Memory B cell (primary cell): ENCODE data around the gene ELAC1.
"Not testable (repeated sequence)": the region's sequence is repeated elsewhere in the genome, so short reads cannot be mapped to it uniquely, and the experiment has no call there.

Source experiments
- ATAC-seq: fragments of 150-1000 bp; cut with Tn5 transposase; 2 replicates; pipeline ENCODE4 v1.10.0; 2021; ENCODE audit warnings: low read depth, mild to moderate bottlenecking, moderate library complexity
- DNase-seq, 2 donors: peaks; one replicate each; pipeline ENCODE4 v3.0.0; 2022; ENCODE audit warnings: low spot score in 2 of 2
- H3K27ac Mint-ChIP-seq: one replicate; pipeline ENCODE4 v1.8.0; 2022; ENCODE audit warnings: mild to moderate bottlenecking, moderate library complexity, mixed read lengths
- H3K27me3 Mint-ChIP-seq: one replicate; pipeline ENCODE4 v1.8.0; 2022; ENCODE audit warnings: mixed read lengths
- H3K36me3 Mint-ChIP-seq: one replicate; pipeline ENCODE4 v1.8.0; 2022; ENCODE audit warnings: mild to moderate bottlenecking, mixed read lengths
- H3K4me1 Mint-ChIP-seq: one replicate; pipeline ENCODE4 v1.8.0; 2022; ENCODE audit warnings: mixed read lengths
- H3K4me3 Mint-ChIP-seq: one replicate; pipeline ENCODE4 v1.8.0; 2022; ENCODE audit warnings: mild to moderate bottlenecking, moderate library complexity, mixed read lengths
- H3K9me3 Mint-ChIP-seq: one replicate; pipeline ENCODE4 v1.8.0; 2022; ENCODE audit warnings: mixed read lengths

Gene ELAC1

GRCh38 chr18:50967714-50968661 lies at the start of gene ELAC1:
Gene ELAC1, plus strand, starts transcription at chr18:50968040. Its CDS starts 6,365 bp downstream, at chr18:50974405.
- H3K9me3 Mint-ChIP-seq, result peaks cover 3% of the 10 kb centered on the region
- peaks cover 15% of the 10 kb centered on the region for H3K4me1 Mint-ChIP-seq
- peaks cover 7% of the 10 kb centered on the region for H3K36me3 Mint-ChIP-seq
- H3K27me3 Mint-ChIP-seq, result no peaks in the 10 kb centered on the region
- ATAC-seq (peak; percentile 88), DNase-seq (peak; percentile 66 to 79)
- peak within 1 kb of the TSS; percentile 72 for H3K27ac Mint-ChIP-seq
- peak within 1 kb of the TSS; percentile 89 for H3K4me3 Mint-ChIP-seq

DNA sequence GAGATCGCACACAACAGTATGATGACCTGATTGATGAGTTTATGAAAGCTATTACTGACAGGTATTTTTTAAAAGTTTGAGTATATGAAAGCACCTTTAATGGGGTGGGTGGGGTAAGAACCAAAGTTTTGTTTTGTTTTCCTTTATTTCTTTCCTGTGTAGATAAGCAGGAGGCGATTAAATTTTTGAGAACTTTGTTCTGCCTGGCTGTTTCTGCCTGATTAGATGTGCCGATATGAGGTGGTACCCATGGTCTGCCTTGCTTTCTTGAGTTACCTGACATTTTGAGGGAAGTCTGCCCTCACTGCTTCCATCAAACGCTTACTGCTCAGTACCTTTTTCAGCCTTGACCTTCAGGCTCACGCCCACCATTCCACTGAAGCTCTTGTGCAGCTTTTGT lies 49.7 kb upstream of the ELAC1 start:
- H3K27ac Mint-ChIP-seq, result no peak overlapping the region
- no peak for DNase-seq

DNA sequence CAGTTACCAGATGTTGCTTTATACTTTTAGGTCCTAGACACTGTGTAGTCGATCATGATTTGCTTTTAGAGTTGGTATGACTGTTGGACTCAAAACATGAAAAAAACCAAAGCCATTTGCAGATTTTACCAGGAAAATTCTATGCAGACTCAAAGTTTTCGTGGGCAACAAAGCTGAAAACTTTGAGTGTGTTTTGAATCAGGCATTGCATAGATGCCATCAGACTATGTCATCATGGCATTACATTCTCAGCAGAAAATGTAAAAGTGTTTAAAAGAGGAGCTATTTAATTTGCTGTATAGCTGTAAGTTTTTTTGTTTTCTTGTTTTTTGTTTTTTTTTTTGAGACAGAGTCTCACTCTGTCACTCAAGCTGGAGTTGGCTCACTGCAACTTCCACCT lies 43.5 kb upstream of the ELAC1 start:
- peaks cover 3% of the 10 kb centered on the region for H3K9me3 Mint-ChIP-seq
- H3K36me3 Mint-ChIP-seq, result peaks cover 50% of the 10 kb centered on the region
- ATAC-seq (no peak), DNase-seq (no peak)
- H3K4me1 Mint-ChIP-seq, result no peaks in the 10 kb centered on the region
- H3K4me3 Mint-ChIP-seq, result no peak overlapping the region
- H3K27me3 Mint-ChIP-seq, result no peaks in the 10 kb centered on the region
- H3K27ac Mint-ChIP-seq, result no peak overlapping the region

More for the DNA sequence above, 49.7 kb upstream of the ELAC1 start:
- Mint-ChIP-seq H3K27me3 (no peaks in the 10 kb centered on the region), H3K4me3 (no peak overlapping the region), H3K9me3 (no peaks in the 10 kb centered on the region), H3K36me3 (peaks cover 36% of the 10 kb centered on the region), H3K4me1 (no peaks in the 10 kb centered on the region)
- no peak for ATAC-seq

GRCh38 chr18:50926521-50926920 lies 41.3 kb upstream of the ELAC1 start:
- no peak overlapping the region for H3K4me3 Mint-ChIP-seq

DNA sequence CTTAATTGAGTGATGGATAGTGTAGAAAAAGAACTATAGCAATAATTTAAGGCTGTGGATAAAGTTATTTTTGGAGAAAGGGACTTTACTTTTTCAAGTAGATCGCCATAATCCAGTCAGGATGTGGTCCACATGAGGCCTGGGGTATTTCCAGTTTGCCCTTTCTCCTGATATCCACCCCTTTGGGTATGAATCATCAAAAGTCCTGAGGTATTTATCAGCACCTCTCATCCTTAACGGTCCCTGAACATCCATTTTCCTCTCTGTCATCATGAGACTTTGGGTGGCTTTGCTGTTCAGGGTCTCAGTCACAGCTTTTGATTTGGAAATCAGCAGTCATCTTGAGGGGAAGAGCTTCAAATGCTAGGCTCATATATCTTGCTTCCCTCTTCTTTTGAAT lies 39.3 kb upstream of the ELAC1 start:
- ATAC-seq (no peak), DNase-seq (no peak)
- peaks cover 3% of the 10 kb centered on the region for H3K9me3 Mint-ChIP-seq
- no peak overlapping the region for H3K27ac Mint-ChIP-seq
- no peaks in the 10 kb centered on the region for H3K27me3 Mint-ChIP-seq
- H3K4me1 Mint-ChIP-seq, result no peaks in the 10 kb centered on the region
- peaks cover 36% of the 10 kb centered on the region for H3K36me3 Mint-ChIP-seq
- no peak overlapping the region for H3K4me3 Mint-ChIP-seq

More at GRCh38 chr18:50926521-50926920, 41.3 kb upstream of the ELAC1 start:
- Mint-ChIP-seq H3K27me3 (no peaks in the 10 kb centered on the region), H3K27ac (no peak overlapping the region), H3K36me3 (peaks cover 38% of the 10 kb centered on the region), H3K9me3 (peaks cover 3% of the 10 kb centered on the region), H3K4me1 (no peaks in the 10 kb centered on the region)
- DNase-seq (no peak), ATAC-seq (no peak)

- Mint-ChIP-seq H3K4me1 (peaks cover 7% of the 10 kb centered on the region), H3K27ac (no peak overlapping the region), H3K36me3 (peaks cover 13% of the 10 kb centered on the region), H3K4me3 (no peak overlapping the region), H3K27me3 (no peaks in the 10 kb centered on the region), H3K9me3 (no peaks in the 10 kb centered on the region)
- DNase-seq (no peak), ATAC-seq (no peak)
Measured at GRCh38 chr18:50933684-50934083, 34.2 kb upstream of the ELAC1 start.

DNA sequence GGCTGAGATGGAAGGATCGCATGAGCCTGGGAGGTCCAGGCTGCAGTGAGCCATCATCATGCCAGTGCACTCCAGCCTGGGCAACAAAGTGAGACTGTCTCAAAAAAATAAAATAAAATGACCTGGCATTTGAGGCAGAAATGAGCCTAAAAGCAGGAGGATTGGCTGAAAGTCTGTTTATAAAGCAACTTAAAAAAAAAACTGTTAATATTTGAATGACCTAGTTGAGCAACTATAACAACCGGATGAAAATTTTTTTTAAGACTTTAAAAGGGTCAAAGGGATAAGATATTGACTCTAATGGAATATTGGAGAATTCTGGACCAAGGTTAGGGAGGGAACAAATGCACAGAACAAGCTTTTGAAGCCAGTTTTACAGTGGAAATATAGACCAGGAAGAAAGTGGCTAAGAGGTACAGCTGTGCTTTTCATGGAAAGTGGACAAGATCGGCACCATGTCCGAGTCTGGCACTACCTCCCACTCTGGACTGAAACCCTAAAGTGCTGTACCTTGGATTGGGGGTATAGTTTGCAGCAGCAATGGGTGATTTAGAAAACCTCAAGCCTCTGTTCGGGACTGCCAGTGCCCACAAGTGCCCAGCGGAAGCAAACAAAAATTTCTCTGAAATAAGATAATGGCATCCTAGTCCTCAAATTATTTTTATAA lies 33.2 kb upstream of the ELAC1 start:
- Mint-ChIP-seq H3K27me3 (no peaks in the 10 kb centered on the region), H3K36me3 (peaks cover 16% of the 10 kb centered on the region), H3K4me3 (no peak overlapping the region), H3K4me1 (peaks cover 7% of the 10 kb centered on the region), H3K9me3 (no peaks in the 10 kb centered on the region), H3K27ac (no peak overlapping the region)
- no peak for DNase-seq
- ATAC-seq, result no peak

DNA sequence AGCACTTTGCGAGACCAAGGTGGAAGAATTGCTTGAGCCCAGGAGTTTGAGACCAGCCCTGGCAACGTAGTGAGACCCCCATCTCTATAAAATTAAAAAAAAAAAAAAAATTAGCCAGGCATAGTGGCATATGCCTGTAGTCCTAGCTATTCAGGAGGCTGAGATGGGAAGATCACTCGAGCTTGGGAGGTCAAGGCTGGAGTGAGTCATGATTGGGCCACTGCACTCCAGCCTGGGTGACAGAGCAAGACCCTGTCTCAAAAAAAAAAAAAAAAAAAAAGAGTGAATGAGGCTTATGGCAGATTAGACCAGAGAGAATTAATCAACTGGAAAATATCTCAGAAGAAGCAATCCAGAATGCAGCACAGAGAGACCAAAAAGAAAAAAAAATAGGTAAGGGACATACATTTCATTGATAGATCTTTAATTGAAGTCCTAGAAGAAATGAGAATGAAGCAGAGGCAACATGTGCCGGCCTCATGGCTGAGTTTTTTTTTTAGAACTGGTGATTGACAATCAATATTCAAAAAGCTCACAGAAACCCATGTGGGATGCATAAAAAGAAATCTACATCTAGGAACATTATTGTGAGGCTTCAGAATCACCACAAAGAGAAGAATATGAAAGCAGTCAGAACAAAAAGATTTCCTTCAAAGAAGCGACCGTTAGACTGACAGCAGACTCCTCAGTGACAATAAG lies 32.2 kb upstream of the ELAC1 start:
- no peak for DNase-seq
- H3K4me3 Mint-ChIP-seq, result no peak overlapping the region
- H3K27ac Mint-ChIP-seq, result peak overlapping the region; percentile 24
- no peaks in the 10 kb centered on the region for H3K27me3 Mint-ChIP-seq
- no peak for ATAC-seq
- H3K4me1 Mint-ChIP-seq, result peaks cover 7% of the 10 kb centered on the region
- H3K36me3 Mint-ChIP-seq, result peaks cover 16% of the 10 kb centered on the region
- H3K9me3 Mint-ChIP-seq, result no peaks in the 10 kb centered on the region

DNA sequence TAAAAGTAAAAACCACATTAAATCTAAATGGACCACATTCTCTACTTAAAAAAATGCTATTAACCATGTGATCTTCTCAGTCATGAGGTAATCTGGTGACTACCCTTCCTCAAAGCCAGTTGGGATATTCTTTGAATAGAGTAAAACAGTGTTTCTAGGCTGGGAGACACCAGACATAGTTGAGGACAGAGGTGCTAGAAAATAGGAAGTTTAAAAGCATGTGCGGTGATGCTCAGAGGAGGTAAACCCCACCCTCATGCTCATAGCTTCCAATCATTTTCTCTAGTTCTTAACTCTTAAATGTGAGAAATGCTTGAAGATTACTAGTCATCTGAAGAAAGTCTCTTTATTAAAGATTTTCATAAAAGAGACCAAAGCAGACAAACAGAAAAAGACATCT lies 30.7 kb upstream of the ELAC1 start:
- H3K27ac Mint-ChIP-seq, result peak overlapping the region; percentile 64
- no peak overlapping the region for H3K4me3 Mint-ChIP-seq
- no peaks in the 10 kb centered on the region for H3K27me3 Mint-ChIP-seq
- peaks cover 16% of the 10 kb centered on the region for H3K36me3 Mint-ChIP-seq
- DNase-seq, result no peak
- peaks cover 7% of the 10 kb centered on the region for H3K4me1 Mint-ChIP-seq
- no peaks in the 10 kb centered on the region for H3K9me3 Mint-ChIP-seq
- ATAC-seq, result no peak

DNA sequence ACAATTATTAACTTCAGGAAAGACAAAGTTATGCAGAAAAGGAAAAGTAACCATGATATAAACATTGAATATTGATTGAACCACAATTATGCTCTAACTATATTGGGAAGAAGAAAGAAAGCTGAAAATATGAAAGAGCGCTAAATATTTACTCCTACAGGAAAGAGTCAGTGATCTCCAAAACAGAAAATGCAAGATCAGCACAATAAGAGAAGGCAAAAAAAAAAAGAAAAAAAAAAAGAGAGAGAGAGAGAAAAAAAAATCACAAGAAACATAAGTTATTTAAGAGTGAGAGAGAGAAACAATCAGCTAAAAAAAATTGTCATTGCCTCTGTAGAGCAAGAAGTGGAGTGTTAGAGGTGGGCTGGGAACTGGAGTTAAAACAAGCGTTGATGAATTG lies 28.9 kb upstream of the ELAC1 start:
- Mint-ChIP-seq H3K27ac (no peak overlapping the region), H3K36me3 (peaks cover 16% of the 10 kb centered on the region), H3K4me1 (peaks cover 7% of the 10 kb centered on the region), H3K4me3 (no peak overlapping the region), H3K27me3 (no peaks in the 10 kb centered on the region), H3K9me3 (no peaks in the 10 kb centered on the region)
- DNase-seq (no peak), ATAC-seq (no peak)

- Mint-ChIP-seq H3K4me3 (no peak overlapping the region), H3K4me1 (no peaks in the 10 kb centered on the region), H3K27ac (peak overlapping the region; percentile 2), H3K36me3 (peaks cover 18% of the 10 kb centered on the region), H3K9me3 (no peaks in the 10 kb centered on the region), H3K27me3 (no peaks in the 10 kb centered on the region)
- DNase-seq (no peak), ATAC-seq (no peak)
Measured at GRCh38 chr18:50944245-50944932, 23.5 kb upstream of the ELAC1 start.

- not testable (repeated sequence) for H3K27me3 Mint-ChIP-seq, DNase-seq, ATAC-seq, H3K4me3 Mint-ChIP-seq, H3K27ac Mint-ChIP-seq, H3K4me1 Mint-ChIP-seq, H3K9me3 Mint-ChIP-seq
- H3K36me3 Mint-ChIP-seq, result peaks cover 18% of the 10 kb centered on the region
Measured at GRCh38 chr18:50945918-50946317, 21.9 kb upstream of the ELAC1 start.

DNA sequence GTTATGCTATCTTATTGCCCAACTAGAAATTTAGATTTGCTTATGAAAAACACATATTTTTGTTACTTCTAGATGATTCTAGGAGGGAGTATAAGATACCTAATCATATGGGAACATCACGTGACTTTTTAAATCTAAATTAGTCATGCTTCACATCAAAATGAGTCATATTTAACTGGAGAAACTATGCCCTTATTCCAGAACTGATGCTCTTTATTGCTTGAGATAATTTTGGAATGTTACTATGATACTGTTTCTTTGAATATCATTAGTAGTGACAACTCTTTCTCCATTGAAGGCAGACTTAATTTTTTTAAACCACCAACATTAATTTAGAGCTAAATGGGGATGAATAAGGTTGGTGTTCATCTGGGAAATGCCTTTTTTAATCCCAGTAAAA lies 19.9 kb upstream of the ELAC1 start:
- H3K4me3 Mint-ChIP-seq, result no peak overlapping the region
- DNase-seq (no peak), ATAC-seq (no peak)
- no peak overlapping the region for H3K27ac Mint-ChIP-seq
- H3K4me1 Mint-ChIP-seq, result no peaks in the 10 kb centered on the region
- peaks cover 18% of the 10 kb centered on the region for H3K36me3 Mint-ChIP-seq
- H3K9me3 Mint-ChIP-seq, result no peaks in the 10 kb centered on the region
- H3K27me3 Mint-ChIP-seq, result no peaks in the 10 kb centered on the region
